ENCODE results near the gene TRPM3.

Gene TRPM3

GRCh38 chr9:70594386-70594944 is 527.0 kb downstream of the TRPM3 start:
- Histone ChIP-seq H3K27me3 (ENCODE audit: low read depth, low read length) (no peaks in the 10 kb centered on the region; the same call in 1 of the 2 replicates), H3K9me3 (ENCODE audit: insufficient read depth, low read length) (no peaks in the 10 kb centered on the region), H3K4me3 (ENCODE audit: low read length) (no peak overlapping the region), H3K36me3 (replicated peaks; ENCODE audit: low read depth, low read length) (no peaks in the 10 kb centered on the region), H3K79me2 (ENCODE audit: low read length) (no peaks in the 10 kb centered on the region), H3K27ac (ENCODE audit: low read length) (no peak overlapping the region), H4K20me1 (ENCODE audit: insufficient read depth, low read length) (no peaks in the 10 kb centered on the region), H3K4me1 (ENCODE audit: low read length) (no peaks in the 10 kb centered on the region), H3K9ac (ENCODE audit: low read length) (no peak overlapping the region), H2AFZ (ENCODE audit: low read depth, low read length) (no peak overlapping the region), H3K4me2 (ENCODE audit: low read length) (no peak overlapping the region)
- no peak for TF ChIP-seq EZH2phosphoT487 (IDR thresholded peaks at IDR 0.05; ENCODE audit: low read depth)
- TF ChIP-seq CTCF (IDR thresholded peaks at IDR 0.05; ENCODE audit: low read depth, low read length): no peak

- Histone ChIP-seq H4K20me1 (ENCODE audit: insufficient read depth, low read length) (no peaks in the 10 kb centered on the region), H3K4me3 (ENCODE audit: low read length) (no peak overlapping the region), H3K79me2 (ENCODE audit: low read length) (no peaks in the 10 kb centered on the region), H3K27ac (ENCODE audit: low read length) (no peak overlapping the region), H2AFZ (ENCODE audit: low read depth, low read length) (no peak overlapping the region), H3K36me3 (replicated peaks; ENCODE audit: low read depth, low read length) (no peaks in the 10 kb centered on the region), H3K4me1 (ENCODE audit: low read length) (no peaks in the 10 kb centered on the region), H3K27me3 (ENCODE audit: low read depth, low read length) (no peaks in the 10 kb centered on the region; the same call in 1 of the 2 replicates), H3K9ac (ENCODE audit: low read length) (no peak overlapping the region), H3K9me3 (ENCODE audit: insufficient read depth, low read length) (no peaks in the 10 kb centered on the region), H3K4me2 (ENCODE audit: low read length) (no peak overlapping the region)
- no peak for TF ChIP-seq EZH2phosphoT487 (IDR thresholded peaks at IDR 0.05; ENCODE audit: low read depth)
- no peak for TF ChIP-seq CTCF (IDR thresholded peaks at IDR 0.05; ENCODE audit: low read depth, low read length)
These were observed 528.2 kb downstream of the TRPM3 start for GRCh38 chr9:70593241-70593640.

- Histone ChIP-seq H2AFZ (ENCODE audit: low read depth, low read length) (no peak overlapping the region), H3K27ac (ENCODE audit: low read length) (no peak overlapping the region), H4K20me1 (ENCODE audit: insufficient read depth, low read length) (no peaks in the 10 kb centered on the region), H3K4me3 (ENCODE audit: low read length) (no peak overlapping the region), H3K4me2 (ENCODE audit: low read length) (no peak overlapping the region), H3K9me3 (ENCODE audit: insufficient read depth, low read length) (no peaks in the 10 kb centered on the region), H3K27me3 (ENCODE audit: low read depth, low read length) (0 out of 2 replicates have a peak, but pooled peaks cover 7% of the 10 kb centered on the region), H3K79me2 (ENCODE audit: low read length) (no peaks in the 10 kb centered on the region), H3K9ac (ENCODE audit: low read length) (no peak overlapping the region), H3K4me1 (ENCODE audit: low read length) (no peaks in the 10 kb centered on the region), H3K36me3 (replicated peaks; ENCODE audit: low read depth, low read length) (no peaks in the 10 kb centered on the region)
- TF ChIP-seq CTCF (IDR thresholded peaks at IDR 0.05; ENCODE audit: low read depth, low read length) (no peak), EZH2phosphoT487 (IDR thresholded peaks at IDR 0.05; ENCODE audit: low read depth) (no peak)
These were observed 531.1 kb downstream of the TRPM3 start for GRCh38 chr9:70590315-70590677.

GRCh38 chr9:70589571-70590314 is 531.7 kb downstream of the TRPM3 start:
- 0 out of 2 replicates have a peak, but pooled peaks cover 2% of the 10 kb centered on the region for H3K4me1 ChIP-seq (ENCODE audit: low read length)
- H3K9me3 ChIP-seq (ENCODE audit: insufficient read depth, low read length): no peaks in the 10 kb centered on the region
- no peak overlapping the region for H3K4me3 ChIP-seq (ENCODE audit: low read length)
- no peak for TF ChIP-seq EZH2phosphoT487 (IDR thresholded peaks at IDR 0.05; ENCODE audit: low read depth)
- no peak for TF ChIP-seq CTCF (IDR thresholded peaks at IDR 0.05; ENCODE audit: low read depth, low read length)
- no peak overlapping the region for H2AFZ ChIP-seq (ENCODE audit: low read depth, low read length)
- H3K27me3 ChIP-seq (ENCODE audit: low read depth, low read length): 0 out of 2 replicates have a peak, but pooled peaks cover 7% of the 10 kb centered on the region
- H3K36me3 ChIP-seq (replicated peaks; ENCODE audit: low read depth, low read length): no peaks in the 10 kb centered on the region
- H3K27ac ChIP-seq (ENCODE audit: low read length): no peak overlapping the region
- no peaks in the 10 kb centered on the region for H3K79me2 ChIP-seq (ENCODE audit: low read length)
- H3K9ac ChIP-seq (ENCODE audit: low read length): no peak overlapping the region
- H3K4me2 ChIP-seq (ENCODE audit: low read length): no peak overlapping the region
- H4K20me1 ChIP-seq (ENCODE audit: insufficient read depth, low read length): no peaks in the 10 kb centered on the region

All from OCI-LY3 (cell line).